Skeletal muscle satellite cell (primary cell): ENCODE results near the gene TRAF3IP1.
"Not testable (repeated sequence)": the region's sequence is repeated elsewhere in the genome, so short reads cannot be mapped to it uniquely, and the experiment has no call there.

Experiments
- H3K27me3 ChIP-seq: 2 replicates; pipeline ENCODE4 v1.7.0; 2013; ENCODE audit warnings: low read length; ENCODE audit not compliant: control insufficient read depth, insufficient read depth
- H3K36me3 ChIP-seq: 2 replicates; pipeline ENCODE4 v1.7.0; 2013; ENCODE audit warnings: mild to moderate bottlenecking, control low read depth, low read length; ENCODE audit not compliant: insufficient read depth
- H3K4me1 ChIP-seq: 2 replicates; pipeline ENCODE4 v1.7.0; 2013; ENCODE audit warnings: low read length; ENCODE audit not compliant: control insufficient read depth, insufficient read depth
- H3K4me2 ChIP-seq: 2 replicates; pipeline ENCODE4 v1.7.0; 2013; ENCODE audit warnings: mild to moderate bottlenecking, low read length
- H3K4me3 ChIP-seq: 2 replicates; pipeline ENCODE4 v1.7.0; 2013; ENCODE audit warnings: low read length
- H3K9ac ChIP-seq: 2 replicates; pipeline ENCODE4 v1.7.0; 2013; ENCODE audit warnings: mild to moderate bottlenecking, low read depth, low read length, moderate library complexity
- H3K9me3 ChIP-seq: replicated peaks from 2 replicates; pipeline ENCODE4 v1.7.0; 2013; ENCODE audit warnings: mild to moderate bottlenecking, control low read depth, low read length

The TRAF3IP1 gene

GRCh38 chr2:238302751-238303150 is 17.6 kb upstream of the TRAF3IP1 start:
- no peak overlapping the region for H3K4me3 ChIP-seq
- H3K9me3 ChIP-seq, result no peaks in the 10 kb centered on the region
- no peak overlapping the region for H3K4me2 ChIP-seq

GRCh38 chr2:238304116-238304515 is 16.2 kb upstream of the TRAF3IP1 start:
- Histone ChIP-seq H3K4me1 (no peaks in the 10 kb centered on the region), H3K9me3 (no peaks in the 10 kb centered on the region), H3K27me3 (peaks cover 62% of the 10 kb centered on the region), H3K9ac (no peak overlapping the region), H3K4me3 (no peak overlapping the region), H3K4me2 (no peak overlapping the region), H3K36me3 (no peaks in the 10 kb centered on the region)

More at GRCh38 chr2:238302751-238303150, 17.6 kb upstream of the TRAF3IP1 start:
- no peaks in the 10 kb centered on the region for H3K36me3 ChIP-seq
- peaks cover 56% of the 10 kb centered on the region for H3K27me3 ChIP-seq
- no peak overlapping the region for H3K9ac ChIP-seq
- H3K4me1 ChIP-seq, result no peaks in the 10 kb centered on the region

GRCh38 chr2:238305092-238305862 is 15.0 kb upstream of the TRAF3IP1 start:
- no peak overlapping the region for H3K9ac ChIP-seq
- H3K4me3 ChIP-seq, result no peak overlapping the region
- H3K4me1 ChIP-seq, result no peaks in the 10 kb centered on the region
- peaks cover 60% of the 10 kb centered on the region for H3K27me3 ChIP-seq
- H3K4me2 ChIP-seq, result no peak overlapping the region
- no peaks in the 10 kb centered on the region for H3K36me3 ChIP-seq
- H3K9me3 ChIP-seq, result no peaks in the 10 kb centered on the region

- Histone ChIP-seq H3K27me3 (peaks cover 53% of the 10 kb centered on the region), H3K4me3 (no peak overlapping the region), H3K4me1 (no peaks in the 10 kb centered on the region), H3K36me3 (no peaks in the 10 kb centered on the region), H3K9ac (no peak overlapping the region), H3K9me3 (no peaks in the 10 kb centered on the region), H3K4me2 (no peak overlapping the region)
These were observed 14.2 kb upstream of the TRAF3IP1 start for GRCh38 chr2:238305965-238306671.

- peaks cover 57% of the 10 kb centered on the region for H3K27me3 ChIP-seq
- H3K4me2 ChIP-seq, result no peak overlapping the region
- no peaks in the 10 kb centered on the region for H3K4me1 ChIP-seq
- no peak overlapping the region for H3K9ac ChIP-seq
- H3K4me3 ChIP-seq, result no peak overlapping the region
- H3K9me3 ChIP-seq, result no peaks in the 10 kb centered on the region
- H3K36me3 ChIP-seq, result no peaks in the 10 kb centered on the region
These were observed 13.7 kb upstream of the TRAF3IP1 start for GRCh38 chr2:238306672-238306998.

GRCh38 chr2:238308177-238308576 is 12.1 kb upstream of the TRAF3IP1 start:
- H3K9me3 ChIP-seq, result no peaks in the 10 kb centered on the region
- no peaks in the 10 kb centered on the region for H3K4me1 ChIP-seq
- H3K4me3 ChIP-seq, result no peak overlapping the region
- no peak overlapping the region for H3K9ac ChIP-seq
- peaks cover 49% of the 10 kb centered on the region for H3K27me3 ChIP-seq
- H3K4me2 ChIP-seq, result no peak overlapping the region
- no peaks in the 10 kb centered on the region for H3K36me3 ChIP-seq

- H3K4me2 ChIP-seq, H3K9ac ChIP-seq, H3K4me1 ChIP-seq, H3K36me3 ChIP-seq, H3K4me3 ChIP-seq, H3K9me3 ChIP-seq: not testable (repeated sequence)
- H3K27me3 ChIP-seq, result peaks cover 34% of the 10 kb centered on the region
These were observed 9.6 kb upstream of the TRAF3IP1 start for GRCh38 chr2:238310721-238311120.

- Histone ChIP-seq H3K9ac (no peak overlapping the region), H3K4me2 (no peak overlapping the region), H3K9me3 (no peaks in the 10 kb centered on the region), H3K27me3 (peaks cover 25% of the 10 kb centered on the region), H3K4me1 (no peaks in the 10 kb centered on the region), H3K4me3 (no peak overlapping the region), H3K36me3 (no peaks in the 10 kb centered on the region)
These were observed 6.9 kb upstream of the TRAF3IP1 start for GRCh38 chr2:238313289-238313990.

GRCh38 chr2:238313991-238314350 is 6.3 kb upstream of the TRAF3IP1 start:
- Histone ChIP-seq H3K9ac (no peak overlapping the region), H3K4me1 (no peaks in the 10 kb centered on the region), H3K9me3 (no peaks in the 10 kb centered on the region), H3K36me3 (no peaks in the 10 kb centered on the region), H3K4me2 (no peak overlapping the region), H3K27me3 (peaks cover 20% of the 10 kb centered on the region), H3K4me3 (no peak overlapping the region)

- Histone ChIP-seq H3K9me3 (no peaks in the 10 kb centered on the region), H3K4me3 (no peak overlapping the region), H3K4me1 (peaks cover under 1% of the 10 kb centered on the region), H3K27me3 (peaks cover 14% of the 10 kb centered on the region), H3K4me2 (no peak overlapping the region), H3K9ac (no peak overlapping the region), H3K36me3 (no peaks in the 10 kb centered on the region)
These were observed 5.7 kb upstream of the TRAF3IP1 start for GRCh38 chr2:238314576-238314975.

- Histone ChIP-seq H3K4me2 (no peak overlapping the region), H3K9ac (no peak overlapping the region), H3K4me1 (peaks cover 4% of the 10 kb centered on the region), H3K36me3 (no peaks in the 10 kb centered on the region), H3K9me3 (no peaks in the 10 kb centered on the region), H3K4me3 (no peak overlapping the region), H3K27me3 (peaks cover 13% of the 10 kb centered on the region)
These were observed 5.2 kb upstream of the TRAF3IP1 start for GRCh38 chr2:238315031-238315595.
